Measurements from ENCODE around the gene RHOBTB3.

RHOBTB3 gene

DNA sequence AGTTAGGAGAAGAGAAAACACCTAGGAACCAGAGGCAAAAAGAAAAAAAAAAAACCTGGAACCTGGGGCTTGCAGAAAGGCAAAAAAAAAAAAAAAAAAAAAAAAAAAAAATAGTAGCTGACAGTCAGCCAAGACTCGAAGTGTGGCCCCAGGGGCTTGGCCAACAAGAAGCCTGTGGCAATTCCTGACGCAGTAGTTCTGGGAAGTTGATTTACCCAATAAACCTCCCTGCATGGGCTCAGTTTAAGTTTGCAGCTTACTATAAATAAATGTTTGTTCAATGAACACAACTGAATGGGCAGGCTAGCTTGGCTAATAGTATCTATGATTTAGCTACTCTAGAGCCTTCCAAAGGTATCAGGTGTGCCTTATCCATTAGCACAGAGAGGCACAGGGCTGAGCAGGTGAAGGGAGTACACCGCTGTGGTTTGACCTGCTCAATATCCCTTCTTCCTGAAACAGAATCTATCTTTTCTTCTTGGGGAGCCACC is 112.6 kb downstream of the RHOBTB3 start:
- DNase-seq, result no peak

DNA sequence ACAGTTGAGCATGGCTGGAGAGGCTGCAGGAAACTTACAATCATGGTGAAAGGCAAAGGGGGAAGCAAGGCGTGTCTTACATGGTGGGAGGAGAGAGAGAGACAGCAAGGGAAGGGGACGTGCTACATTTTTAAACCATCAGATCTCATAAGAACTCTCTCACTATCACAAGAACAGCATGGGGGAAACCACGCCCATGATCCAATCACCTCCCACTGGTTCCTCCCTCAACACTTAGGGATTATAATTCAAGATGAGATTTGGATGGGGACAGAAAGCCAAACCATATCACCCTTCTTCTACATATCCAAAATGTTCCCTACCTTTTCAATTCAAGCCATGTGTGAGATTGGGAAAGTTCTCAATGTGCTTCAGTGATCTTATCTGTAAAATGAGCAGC is 114.3 kb downstream of the RHOBTB3 start:
- DNase-seq, result no peak

Measured in activated CD4-positive, alpha-beta T cell treated with anti-CD3 and anti-CD28 coated beads, Interleukin-2, amount 50 U/mL, for 16 hours (primary cell).